GM23338 (cell line): ENCODE measurements around the gene RSL1D1.

Source experiments
- CREB1 ChIP-seq: fragments of 250-450 bp; sonication (Bioruptor Pico); IDR thresholded peaks from 2 replicates; pipeline ENCODE4 v1.5.0; 2020; ENCODE audit warnings: low read depth, mild to moderate bottlenecking, moderate library complexity
- CTCF ChIP-seq, 2 experiments: fragments of 200-600 bp in 1 of 2; sonication (generic) in 1 of 2; conservative IDR thresholded peaks; 2 replicates each; pipeline versions ENCODE4 v1.5.1 to v1.6.1; 2016 to 2017; ENCODE audit warnings: antibody characterized with exemption in 2 of 2, low read depth in 2 of 2, mild to moderate bottlenecking in 2 of 2, moderate library complexity in 1 of 2
- EZH2 ChIP-seq: fragments of 200-600 bp; sonication (generic); IDR thresholded peaks from one replicate; pipeline ENCODE4 v1.8.0; 2017; ENCODE audit warnings: antibody characterized with exemption, mild to moderate bottlenecking, low read depth; ENCODE audit not compliant: unreplicated experiment
- EZH2phosphoT487 ChIP-seq: fragments of 200-600 bp; sonication (generic); IDR thresholded peaks from one replicate; pipeline ENCODE4 v1.8.1; 2018; ENCODE audit warnings: antibody characterized with exemption; ENCODE audit not compliant: unreplicated experiment
- POLR2AphosphoS5 ChIP-seq: IDR thresholded peaks from 2 replicates; pipeline ENCODE4 v1.6.1; 2016; ENCODE audit warnings: antibody characterized with exemption, low read depth

DNA sequence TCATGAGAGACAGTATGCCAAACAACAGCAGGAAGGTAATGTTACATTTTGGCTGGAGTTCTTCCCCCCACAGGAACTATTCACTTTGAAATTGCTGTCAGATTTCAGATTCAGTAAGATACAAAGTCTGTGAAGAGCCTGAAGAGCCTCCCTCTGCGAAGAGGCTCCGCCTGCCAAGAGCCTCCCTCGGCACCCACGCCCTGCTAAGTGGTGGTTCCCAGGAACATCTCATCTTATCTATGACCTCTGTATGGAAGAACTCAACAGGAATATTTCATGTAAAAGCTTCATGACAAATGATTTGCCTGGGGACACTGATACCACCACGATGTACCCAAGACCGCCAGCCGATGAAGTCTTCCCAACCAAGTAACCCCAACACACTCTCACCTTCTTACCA lies 57.5 kb downstream of the RSL1D1 start:
- TF ChIP-seq CTCF (conservative IDR thresholded peaks at IDR 0.05; ENCODE audit: low read depth in 2 of 2) (no peak), EZH2 (no peak), CREB1 (CRISPR knock-in tag) (no peak), EZH2phosphoT487 (no peak), POLR2AphosphoS5 (no peak)
